Neural cell (in vitro differentiated cells): Measurements from ENCODE around the gene NIM1K.

Experiments
- CTCF ChIP-seq: fragments of 450-650 bp; IDR thresholded peaks from 2 replicates; pipeline ENCODE4 v1.5.1; 2014; ENCODE audit warnings: antibody characterized with exemption, mild to moderate bottlenecking, moderate library complexity; ENCODE audit not compliant: poor library complexity, severe bottlenecking
- EP300 ChIP-seq: fragments of 450-650 bp; conservative IDR thresholded peaks from 2 replicates; pipeline ENCODE4 v1.6.1; 2014; ENCODE audit warnings: antibody characterized with exemption, mild to moderate bottlenecking, moderate library complexity; ENCODE audit not compliant: poor library complexity, severe bottlenecking
- POLR2AphosphoS5 ChIP-seq: IDR thresholded peaks from 2 replicates; pipeline ENCODE4 v1.6.1; 2012
- RAD21 ChIP-seq: fragments of 450-650 bp; conservative IDR thresholded peaks from 2 replicates; pipeline ENCODE4 v1.6.1; 2014; ENCODE audit warnings: antibody characterized with exemption, mild to moderate bottlenecking, moderate library complexity

GRCh38 chr5:43190755-43191603, 1.0 kb upstream of the NIM1K start:
- TF ChIP-seq POLR2AphosphoS5: no peak
- TF ChIP-seq CTCF: no peak
- no peak for TF ChIP-seq RAD21
- TF ChIP-seq EP300: no peak
